Activated CD4-positive, alpha-beta T cell treated with anti-CD3 and anti-CD28 coated beads, Interleukin-2, amount 50 U/mL, for 4 hours (primary cell): Measurements from ENCODE around the gene MTHFSD.
A peak's percentile ranks its signal among the peaks of the same experiment; 100 is the strongest.
"Not testable (repeated sequence)": the region's sequence is repeated elsewhere in the genome, so short reads cannot be mapped to it uniquely, and the experiment has no call there.

Source experiments
- DNase-seq, 2 experiments: peaks; one replicate each; pipeline ENCODE4 v3.0.0-alpha.2; 2020

MTHFSD gene, protein sequence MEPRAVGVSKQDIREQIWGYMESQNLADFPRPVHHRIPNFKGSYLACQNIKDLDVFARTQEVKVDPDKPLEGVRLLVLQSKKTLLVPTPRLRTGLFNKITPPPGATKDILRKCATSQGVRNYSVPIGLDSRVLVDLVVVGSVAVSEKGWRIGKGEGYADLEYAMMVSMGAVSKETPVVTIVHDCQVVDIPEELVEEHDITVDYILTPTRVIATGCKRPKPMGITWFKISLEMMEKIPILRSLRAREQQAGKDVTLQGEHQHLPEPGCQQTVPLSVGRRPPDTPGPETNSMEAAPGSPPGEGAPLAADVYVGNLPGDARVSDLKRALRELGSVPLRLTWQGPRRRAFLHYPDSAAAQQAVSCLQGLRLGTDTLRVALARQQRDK

DNA sequence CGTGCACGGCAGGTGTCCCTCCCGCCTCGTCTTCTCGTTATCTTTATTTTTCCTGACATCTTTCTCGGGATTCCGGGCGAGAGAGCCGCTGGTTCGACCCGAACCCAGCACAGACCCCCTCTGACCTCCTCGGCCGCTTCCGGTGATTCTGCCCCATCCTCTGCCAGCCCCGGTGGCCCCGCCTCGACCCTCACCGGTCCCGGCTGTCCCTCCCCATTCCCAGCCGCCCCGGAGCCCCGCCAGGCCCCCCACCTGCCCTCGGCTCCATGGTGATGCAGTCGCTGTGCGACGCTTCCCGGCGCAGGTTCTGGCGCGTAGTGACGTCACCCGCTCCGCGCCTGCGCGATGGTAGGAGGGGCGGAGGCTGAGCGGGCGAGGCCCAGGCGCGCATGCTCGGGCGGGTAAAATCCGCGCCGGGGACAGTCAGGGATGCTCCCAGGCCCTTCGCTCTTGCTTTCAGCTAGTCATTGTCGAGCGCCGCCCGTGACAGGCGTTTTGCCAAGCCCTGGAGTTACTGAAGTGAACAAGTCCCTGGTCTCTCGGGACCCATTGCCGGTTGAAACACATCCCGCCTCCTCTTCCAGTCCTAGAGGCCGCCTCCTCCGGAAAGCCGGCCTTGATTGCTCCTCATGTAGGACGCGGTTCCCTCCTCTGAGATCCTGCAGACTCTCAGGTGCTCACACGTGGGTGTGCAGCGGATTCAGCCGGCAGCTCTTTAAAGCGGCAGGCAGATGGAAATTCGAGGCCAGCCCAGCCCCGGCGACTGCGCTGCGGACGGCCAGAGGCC is at the start of gene MTHFSD:
TSS of gene MTHFSD (minus strand) at position 319 of the 787 bp plus-strand sequence. CDS start at position 268, 51 bp downstream.
- peak; percentile 92 to 94 for DNase-seq

DNA sequence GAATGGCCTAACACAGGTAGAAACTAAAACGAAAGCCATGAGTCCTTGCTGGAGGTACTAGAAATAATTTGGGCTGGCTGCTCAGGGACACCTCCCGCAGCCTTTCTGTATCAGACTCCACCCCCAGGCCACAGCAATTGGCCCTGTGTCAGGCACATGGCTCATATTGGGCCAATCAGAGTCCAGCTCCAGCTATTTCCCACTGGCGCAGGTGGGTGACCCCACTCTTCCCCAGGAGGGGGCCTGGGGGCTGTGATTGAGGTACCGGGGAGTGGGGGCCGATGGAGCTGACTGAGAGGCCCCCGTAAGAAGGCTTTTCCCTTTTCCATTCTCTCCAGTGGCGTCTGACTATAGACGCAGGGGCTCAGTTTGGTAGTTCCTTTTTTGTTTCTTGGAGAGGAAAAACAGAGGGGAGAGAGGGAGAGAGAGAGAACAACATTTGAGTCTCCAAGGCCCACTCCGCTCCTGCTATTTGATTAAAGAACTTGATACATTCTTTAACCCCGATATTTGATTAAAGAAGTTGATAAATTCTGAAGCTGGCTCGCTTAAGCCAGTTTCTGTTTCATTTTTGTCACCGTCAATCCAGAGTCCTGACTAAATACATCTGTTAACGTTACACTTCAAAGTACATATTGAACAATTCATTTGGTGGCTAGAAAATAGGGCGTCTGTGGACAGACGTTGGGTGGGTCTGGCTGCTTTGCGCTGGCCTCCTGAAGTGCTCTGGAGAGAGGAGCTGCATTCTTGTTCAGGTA is 49.6 kb upstream of the MTHFSD start:
- peak; percentile 17 to 29 for DNase-seq

DNA sequence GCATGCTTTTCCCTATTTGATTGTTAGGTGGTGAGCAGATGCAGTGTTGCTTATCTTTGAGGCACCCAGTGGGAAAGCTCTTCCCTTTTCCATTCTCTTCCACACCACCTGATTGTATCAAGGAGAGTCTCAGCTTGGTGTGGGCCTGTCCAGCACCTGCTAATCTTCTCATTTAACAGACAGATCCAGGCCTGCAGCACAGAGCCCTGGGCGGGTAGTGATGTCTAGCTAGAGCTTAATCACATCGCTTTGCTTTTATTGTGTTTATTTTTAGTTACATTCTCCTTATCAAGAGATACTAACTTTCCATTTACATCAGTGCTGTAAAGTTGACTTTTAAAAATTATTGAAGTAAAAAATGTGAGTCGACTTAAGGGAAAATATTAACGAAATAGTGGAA is 47.5 kb upstream of the MTHFSD start:
- DNase-seq, result no peak

DNA sequence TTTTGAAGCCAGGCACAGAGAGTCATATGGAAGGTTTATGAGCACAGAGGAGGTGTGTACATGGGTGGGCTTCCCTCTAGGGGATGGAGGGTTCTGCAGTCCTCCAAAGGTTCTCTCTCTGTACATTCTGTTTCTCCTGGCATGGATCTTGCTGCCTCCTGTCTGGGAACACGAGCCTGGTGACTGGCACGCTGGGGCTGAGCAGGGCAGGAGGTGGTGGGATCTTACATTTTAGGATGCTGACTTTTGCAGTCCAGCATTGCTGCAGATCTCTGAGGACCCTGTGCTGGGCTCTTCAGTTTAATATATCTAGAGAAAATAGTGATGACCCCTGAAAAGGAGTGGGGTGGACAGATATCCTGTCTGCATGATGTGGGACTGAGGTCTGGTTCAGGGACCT is 46.3 kb upstream of the MTHFSD start:
- DNase-seq, result no peak

DNA sequence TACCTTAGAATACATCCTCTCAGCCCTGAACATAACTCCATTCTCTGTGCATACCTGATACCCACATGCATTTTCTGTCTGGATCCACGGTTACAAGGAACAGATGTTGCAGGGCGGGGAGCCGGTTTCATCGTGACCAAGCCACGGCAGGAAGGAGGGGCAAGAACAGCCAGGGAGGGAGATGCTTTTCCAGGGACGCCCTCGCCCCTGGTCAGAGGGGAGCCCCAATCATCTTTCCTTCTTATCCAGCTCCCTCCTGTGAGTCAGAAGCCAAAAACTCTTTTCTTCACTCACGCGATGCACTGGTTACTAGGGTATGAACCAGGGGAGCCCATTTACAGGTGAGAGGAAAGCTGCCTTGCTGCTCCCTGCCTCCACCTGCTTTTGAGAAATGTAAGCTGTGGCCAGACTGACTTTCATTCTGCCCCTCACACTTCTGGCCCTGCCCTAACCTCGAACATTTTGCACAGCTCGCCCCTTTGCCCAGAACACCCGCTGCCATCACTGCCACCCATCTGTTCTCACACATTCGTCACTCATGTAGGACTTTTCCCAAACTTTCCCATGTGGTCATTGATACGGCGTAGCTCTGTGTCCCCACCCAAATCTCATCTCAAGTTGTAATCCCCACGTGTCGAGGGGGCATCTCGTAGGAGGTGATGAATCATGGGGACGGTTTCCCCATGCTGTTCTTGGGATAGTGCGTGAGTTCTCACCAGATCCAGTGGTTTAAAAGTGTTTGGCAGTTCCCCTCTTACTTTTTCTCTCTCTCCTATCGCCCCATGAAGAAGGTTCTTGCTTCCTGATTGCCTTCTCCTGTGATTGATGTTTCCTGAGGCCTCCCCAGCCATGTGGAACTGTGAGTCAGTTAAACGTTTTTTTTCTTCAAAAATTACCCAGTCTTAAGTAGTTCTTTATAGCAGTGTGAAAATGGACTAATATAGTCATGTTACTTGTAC is 43.9 kb upstream of the MTHFSD start:
- DNase-seq, result no peak

DNA sequence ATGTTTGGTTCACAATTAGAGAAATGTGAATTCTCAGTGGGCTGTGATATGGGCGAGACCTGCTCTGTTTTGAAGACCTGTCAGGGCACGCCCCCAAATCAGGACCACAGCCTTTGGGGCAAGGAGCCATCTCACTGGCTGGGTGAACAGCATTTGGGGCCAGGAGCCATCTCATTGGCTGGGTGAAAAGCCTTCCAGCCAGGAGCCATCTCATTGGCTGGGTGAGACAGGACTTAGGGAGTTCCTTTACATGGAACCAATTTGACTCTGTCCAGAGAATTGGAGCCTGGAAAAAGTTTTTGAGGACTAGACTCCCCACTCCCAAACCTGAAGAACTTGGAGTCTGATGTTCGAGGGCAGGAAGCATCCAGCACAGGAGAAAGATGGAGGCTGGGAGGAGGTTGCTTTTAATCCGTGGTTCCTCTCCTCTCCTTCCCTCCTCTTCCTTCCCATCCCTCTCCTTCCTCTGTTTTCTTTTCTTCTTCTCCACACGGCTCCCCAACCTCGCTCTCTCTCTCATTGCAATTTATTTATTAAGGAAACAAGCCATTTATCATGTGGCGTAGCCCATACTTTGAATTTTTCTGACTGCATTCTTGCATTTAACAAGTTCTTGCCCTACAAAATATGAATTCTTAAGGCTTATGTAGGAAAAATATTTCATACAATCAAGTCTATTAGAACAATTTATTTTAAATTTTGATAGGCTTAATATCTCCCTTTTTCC is 43.0 kb upstream of the MTHFSD start:
- DNase-seq, result no peak

DNA sequence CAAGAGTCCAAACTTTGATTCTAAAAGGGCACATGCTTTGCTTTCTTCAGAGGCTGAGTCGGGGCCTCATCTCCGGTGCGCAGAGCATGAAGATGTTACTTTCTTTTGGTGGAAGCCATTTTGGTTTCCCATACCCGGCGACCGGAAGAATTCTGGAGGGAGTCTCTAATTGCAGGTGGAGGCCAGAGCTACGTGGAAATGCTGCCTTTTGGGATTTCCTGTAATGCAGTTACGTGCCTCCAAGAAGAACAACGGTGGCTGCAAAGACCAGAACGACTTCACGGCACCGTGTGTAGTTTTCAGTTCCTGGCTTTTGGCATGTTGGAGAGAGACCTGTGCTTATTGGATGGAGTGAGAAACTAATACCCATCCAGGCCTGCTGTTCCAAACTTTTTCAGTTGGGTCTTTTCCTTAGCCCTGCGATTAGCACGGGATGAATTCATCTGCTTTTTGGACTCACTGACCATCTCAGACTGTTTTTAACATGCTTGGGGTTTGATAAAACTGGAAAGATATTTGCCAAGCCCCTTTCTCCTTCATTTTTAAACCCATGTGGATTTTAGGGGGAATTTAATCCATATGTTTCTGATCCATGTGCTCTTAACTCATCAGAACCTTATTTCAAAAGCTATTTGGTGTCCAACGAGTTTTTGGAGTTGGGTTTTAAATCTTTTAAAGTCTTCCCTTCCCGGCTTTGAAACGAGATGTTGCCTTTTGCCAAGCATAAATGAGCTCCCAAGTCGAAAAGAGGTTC is 42.3 kb upstream of the MTHFSD start:
- DNase-seq, result no peak

DNA sequence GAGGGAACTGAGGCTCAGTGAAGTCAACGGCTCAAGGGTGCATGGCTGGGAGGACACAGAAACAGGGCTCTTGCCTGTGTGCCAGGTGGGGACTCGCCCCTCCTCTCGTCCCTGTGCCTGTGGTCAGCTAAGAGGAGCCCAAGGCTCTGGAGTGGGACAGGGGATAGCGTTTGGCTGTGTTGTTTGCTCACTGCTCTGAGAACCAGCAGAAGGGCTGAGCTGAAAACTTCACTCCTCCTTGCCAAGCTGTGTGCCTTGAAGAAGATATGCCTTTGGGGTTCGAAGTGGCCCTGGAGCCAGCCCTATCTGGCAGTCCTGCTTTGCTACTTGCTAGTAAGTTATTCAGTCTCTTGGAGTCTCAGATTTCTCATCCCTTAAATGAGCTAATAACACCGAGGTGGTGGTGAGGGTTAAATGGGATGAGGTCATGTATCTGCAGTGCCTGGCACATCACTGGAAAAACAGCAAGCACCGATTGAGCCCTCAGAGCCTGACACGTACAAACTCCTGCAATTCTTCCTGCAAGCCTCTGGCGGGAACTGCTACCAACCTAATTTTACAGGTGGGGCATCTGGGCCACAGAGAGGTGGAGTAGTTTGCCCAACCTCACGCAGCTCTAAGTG is 41.1 kb upstream of the MTHFSD start:
- no peak for DNase-seq

DNA sequence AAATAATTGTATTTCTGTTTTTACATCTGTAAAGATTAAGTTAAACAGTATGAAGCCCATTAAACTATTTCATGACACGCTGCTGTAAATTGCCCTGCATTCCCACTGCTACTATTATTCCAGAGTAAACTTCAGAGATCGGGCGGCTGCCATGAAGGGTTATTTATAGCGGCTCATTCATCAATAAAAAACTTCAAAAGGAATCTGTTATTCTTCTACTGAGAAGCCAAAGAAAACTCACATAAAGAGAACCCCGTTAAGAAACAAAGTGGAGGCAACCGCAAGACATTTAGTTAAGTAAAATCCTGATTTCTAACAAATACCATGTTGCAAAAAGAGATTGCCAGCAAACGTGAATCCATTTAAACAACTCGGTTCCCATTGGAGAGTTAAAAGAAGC is 39.7 kb upstream of the MTHFSD start:
- no peak for DNase-seq

DNA sequence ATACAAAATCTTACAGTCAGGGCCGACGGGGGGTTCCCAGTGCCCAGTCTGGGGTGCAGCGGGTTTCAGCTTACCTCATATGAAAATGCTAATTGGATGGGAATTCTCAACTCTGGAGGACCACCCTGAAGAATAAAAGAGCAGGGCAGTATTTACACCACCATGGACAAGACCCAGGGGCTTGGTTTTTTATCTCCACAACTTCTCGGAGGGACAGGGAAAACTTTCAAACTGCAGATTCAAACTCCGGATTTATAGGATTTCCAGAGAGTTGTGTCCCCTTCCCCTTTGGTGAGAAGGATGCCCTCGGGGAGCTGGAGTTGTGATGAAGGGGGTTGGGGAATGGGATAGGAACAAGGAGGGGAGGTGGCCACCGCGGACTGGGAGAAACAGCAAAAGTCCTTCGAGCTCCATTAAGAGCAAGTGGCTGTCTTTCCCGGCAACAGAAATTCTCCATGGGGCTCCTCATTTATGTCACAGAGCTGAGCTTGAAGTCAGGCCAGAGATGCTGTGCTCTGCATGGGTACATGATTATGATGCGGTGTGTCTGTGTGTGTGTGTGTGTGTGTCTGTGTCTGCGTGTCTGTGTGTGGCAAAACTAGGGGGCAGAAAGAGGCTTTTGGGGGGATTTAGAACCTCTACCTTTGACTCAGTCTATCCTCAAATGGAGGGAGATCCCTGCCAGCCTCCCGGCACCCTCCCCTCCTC is 39.0 kb upstream of the MTHFSD start:
- no peak for DNase-seq

DNA sequence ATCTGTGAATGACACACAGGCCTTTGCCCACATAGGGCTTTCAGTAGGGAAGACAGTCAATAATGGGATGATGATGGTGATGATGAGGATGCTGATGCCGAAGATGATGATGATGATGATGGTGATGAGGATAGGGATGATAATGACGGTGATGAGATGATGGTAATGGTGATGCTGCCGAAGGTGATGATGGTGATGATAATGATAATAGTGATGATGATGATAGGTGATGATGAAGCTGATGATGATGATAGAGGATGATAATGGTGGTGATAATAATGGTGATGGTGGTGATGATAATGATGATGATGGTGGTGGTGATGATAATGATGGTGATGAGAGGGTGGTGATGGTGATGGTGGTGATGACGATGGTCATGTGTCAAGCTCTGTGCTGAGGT is 36.2 kb upstream of the MTHFSD start:
- DNase-seq, result no peak

DNA sequence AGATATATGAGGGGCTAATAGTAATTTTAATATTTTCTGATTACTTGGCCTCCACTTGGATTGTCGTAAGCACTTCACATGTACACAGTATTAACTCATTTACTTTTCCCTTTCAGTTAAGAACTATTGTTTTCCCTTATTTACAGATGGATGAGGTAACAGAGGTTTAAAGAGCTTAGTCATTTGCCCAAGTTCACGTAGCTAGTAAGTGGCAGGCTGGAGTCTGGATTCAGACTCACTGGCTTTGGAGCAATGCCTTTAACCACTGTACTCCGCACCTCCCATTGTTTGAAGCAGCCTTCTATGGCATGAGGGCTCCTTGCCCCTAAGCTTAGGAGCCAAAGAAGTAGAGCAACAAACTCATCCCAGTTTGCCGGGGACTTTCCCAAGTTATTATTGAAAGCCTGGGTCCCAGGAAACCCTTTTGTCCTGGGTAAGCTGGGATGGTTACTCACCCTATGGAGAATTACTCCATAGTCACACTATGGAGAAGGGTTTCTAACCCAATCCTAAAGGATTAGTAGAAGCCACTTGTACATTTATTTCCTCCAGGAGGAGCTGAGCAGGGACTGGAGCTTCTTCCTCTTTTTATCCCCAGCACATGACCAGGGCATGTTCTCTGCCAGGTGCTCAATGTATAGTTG is 35.6 kb upstream of the MTHFSD start:
- no peak for DNase-seq

DNA sequence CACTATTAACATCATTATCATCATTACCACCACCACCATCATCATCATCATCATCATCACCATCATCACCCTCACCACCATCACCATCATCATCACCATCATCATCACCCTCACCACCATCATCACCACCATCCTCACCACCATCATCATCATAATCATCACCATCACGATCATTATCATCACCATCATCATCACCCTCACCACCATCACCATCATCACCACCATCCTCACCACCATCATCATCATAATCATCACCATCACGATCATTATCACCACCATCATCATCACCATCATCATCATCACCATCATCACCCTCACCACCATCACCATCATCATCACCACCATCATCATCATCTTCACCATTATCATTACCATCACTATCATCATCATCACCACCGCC is 32.9 kb upstream of the MTHFSD start:
- not testable (repeated sequence) for DNase-seq

DNA sequence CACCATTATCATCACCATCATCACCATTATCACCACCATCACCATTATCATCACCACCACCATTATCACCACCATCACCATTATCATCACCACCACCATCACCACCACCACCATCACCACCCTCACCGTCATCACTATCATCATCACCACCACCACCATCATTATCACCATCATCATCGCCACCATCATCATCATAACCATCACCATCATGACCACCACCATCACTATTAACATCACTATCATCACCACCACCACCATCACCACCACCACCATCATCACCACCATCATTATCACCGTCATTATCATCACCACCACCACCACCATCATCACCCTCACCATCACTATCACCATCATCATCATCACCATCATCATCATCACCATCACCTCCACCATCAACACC is 32.5 kb upstream of the MTHFSD start:
- no peak for DNase-seq

DNA sequence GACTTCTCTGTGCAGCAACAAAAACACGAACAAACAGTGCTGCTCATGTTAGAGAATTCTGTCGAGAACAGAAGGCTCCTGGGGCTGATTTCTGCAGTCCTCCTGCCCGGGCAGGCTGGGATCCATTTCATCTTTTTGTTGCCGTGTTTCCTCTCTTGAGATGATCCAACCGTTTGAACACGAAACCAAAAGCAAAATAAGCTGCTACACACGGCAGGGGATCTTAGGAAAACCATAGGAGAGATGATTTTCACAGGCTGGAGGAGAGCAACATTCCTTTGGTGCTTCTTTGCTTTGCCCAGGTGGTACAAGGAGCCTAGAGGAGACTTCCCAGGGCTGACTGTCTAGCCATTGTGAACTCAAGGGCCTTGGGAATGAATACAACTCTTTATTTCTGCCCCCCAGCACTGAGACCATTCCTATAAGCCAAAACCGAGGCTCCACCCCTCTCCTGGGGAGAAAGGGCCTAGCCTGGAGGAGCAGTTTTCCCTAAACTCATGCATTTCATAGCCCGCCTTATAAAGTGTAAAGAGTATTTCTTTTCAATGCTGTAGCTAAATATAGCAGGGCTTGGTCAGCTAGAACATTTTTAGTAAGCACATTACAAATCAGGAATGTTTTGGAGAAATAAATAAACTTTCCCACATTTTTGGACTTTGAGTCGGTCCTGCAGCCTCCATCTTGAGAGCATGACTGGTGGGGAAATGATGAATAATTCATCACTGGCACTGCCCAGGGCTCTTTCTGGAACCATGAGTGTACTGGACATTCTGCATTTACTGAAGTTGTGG is 31.0 kb upstream of the MTHFSD start:
- no peak for DNase-seq

DNA sequence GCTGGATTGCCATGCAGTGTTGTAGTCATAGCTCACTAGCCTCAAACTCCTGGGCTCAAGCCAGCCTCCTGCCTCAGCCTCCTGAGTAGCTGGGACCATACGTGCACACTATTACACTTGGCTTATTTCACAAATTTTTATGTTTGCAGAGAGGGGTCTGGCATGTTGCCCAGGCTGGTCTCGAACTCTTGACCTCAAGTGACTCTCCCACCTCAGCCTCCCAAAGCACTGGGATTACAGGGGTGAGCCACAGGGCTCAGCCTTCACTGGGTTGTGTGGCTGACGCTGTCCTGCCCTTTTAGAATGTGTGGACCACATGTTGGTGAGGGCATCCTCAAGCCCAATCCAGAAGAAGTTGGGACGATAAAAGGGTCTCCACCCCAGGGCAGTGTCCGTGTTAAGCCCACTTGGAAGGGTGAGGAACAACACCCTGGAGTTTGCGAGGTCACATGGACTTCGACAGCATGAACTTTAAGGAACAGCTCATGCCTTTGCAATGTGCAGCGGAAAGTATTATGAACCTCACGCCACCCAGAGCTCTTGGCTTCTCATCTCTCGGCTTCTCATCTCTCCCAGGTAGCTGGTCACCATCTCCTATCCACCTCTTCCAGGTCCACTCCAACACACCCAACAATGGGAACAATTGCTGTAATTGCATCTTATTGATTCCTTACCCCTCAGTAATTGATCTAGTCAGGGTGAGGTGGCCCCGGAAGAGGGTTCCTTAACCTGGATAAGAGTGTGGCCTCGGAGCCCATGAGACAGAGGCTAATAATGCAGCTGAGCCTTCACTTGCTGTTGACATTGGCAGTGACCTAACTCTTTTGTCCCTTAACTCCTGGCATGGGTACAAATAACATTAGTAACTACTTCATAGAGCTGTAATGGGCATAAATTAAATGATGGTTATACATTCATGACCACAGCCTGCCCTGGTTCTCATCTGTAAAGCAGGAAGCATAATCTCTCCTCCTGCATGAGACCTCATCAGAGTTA is 30.0 kb upstream of the MTHFSD start:
- DNase-seq, result no peak
